Lower leg skin (tissue), 4 donors: ENCODE results near the gene RBM26. TPM values are rescaled to one million over a fixed set of nuclear protein-coding genes. Genes with fewer than 3 reads are reported as not detected.

Experiments
- DNase-seq, 2 donors: peaks; one replicate each; pipeline ENCODE4 v3.0.0-alpha.2; 2019; ENCODE audit warnings: low spot score in 2 of 2
- H3K4me3 ChIP-seq: fragments of 200-600 bp; sonication (generic); 2 replicates; pipeline ENCODE4 v1.5.1; 2017; ENCODE audit warnings: mild to moderate bottlenecking, low read depth; ENCODE audit not compliant: poor library complexity, severe bottlenecking
- POLR2A ChIP-seq, 2 donors: fragments of 450-650 bp; IDR thresholded peaks; one replicate each; pipeline ENCODE4 v1.6.1; 2016 to 2017; ENCODE audit warnings: antibody characterized with exemption in 2 of 2, mild to moderate bottlenecking in 1 of 2, moderate library complexity in 1 of 2
- WGBS, 2 donors: methylation state at CpG; one replicate each; pipeline ENCODE4 v1.1.5; 2018; 5-methylcytosine and 5-hydroxymethylcytosine counted together
- intact Hi-C: fragments of 100-400 bp; cut with DNase I; formaldehyde crosslinking; loops from one replicate; pipeline ENCODE4 v1.15.0; 2023; ENCODE audit warnings: low total_unique reads
- total RNA-seq, 4 donors: library from RNA; depleted of rRNA; stranded (reverse); fragments of >200 nt; gene quantifications; one replicate each; pipeline ENCODE4 v1.1.0, GENCODE V29; 2016
- TF ChIP-seq, protein P1 (sequence below), 3 donors: fragments of 450-650 bp; IDR thresholded peaks; one replicate each; pipeline ENCODE4 v1.5.1; 2016; ENCODE audit warnings: antibody characterized with exemption in 3 of 3, mild to moderate bottlenecking in 3 of 3, moderate library complexity in 2 of 3

The RBM26 gene
- total RNA-seq, 4 donors from 2014 or later, result 23.5 to 29.6 (median 28.8) TPM

GRCh38 chr13:79270859-79271258, 135.2 kb downstream of the RBM26 start:
- H3K4me3 ChIP-seq, result no peak overlapping the region
- no peak for DNase-seq
- WGBS, 2 donors, result 79 to 80% methylated on average over 3 of the region's 3 CpGs
- no peak for TF ChIP-seq POLR2A (IDR thresholded peaks at IDR 0.05)
- TF ChIP-seq, protein P1, sequence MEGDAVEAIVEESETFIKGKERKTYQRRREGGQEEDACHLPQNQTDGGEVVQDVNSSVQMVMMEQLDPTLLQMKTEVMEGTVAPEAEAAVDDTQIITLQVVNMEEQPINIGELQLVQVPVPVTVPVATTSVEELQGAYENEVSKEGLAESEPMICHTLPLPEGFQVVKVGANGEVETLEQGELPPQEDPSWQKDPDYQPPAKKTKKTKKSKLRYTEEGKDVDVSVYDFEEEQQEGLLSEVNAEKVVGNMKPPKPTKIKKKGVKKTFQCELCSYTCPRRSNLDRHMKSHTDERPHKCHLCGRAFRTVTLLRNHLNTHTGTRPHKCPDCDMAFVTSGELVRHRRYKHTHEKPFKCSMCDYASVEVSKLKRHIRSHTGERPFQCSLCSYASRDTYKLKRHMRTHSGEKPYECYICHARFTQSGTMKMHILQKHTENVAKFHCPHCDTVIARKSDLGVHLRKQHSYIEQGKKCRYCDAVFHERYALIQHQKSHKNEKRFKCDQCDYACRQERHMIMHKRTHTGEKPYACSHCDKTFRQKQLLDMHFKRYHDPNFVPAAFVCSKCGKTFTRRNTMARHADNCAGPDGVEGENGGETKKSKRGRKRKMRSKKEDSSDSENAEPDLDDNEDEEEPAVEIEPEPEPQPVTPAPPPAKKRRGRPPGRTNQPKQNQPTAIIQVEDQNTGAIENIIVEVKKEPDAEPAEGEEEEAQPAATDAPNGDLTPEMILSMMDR (IDR thresholded peaks at IDR 0.05), result no peak
- intact Hi-C loops, result no loop called here

Other genes starting within 250 kb of the RBM26 start
- gene NDFIP2, start 74.9 kb upstream of the RBM26 start, total RNA-seq, result 10 to 100 TPM; 78.6 to 83.2 (median 80.7) TPM